Measurements from ENCODE around the gene GUCY1A1. TPM values are rescaled to one million over a fixed set of nuclear protein-coding genes. Genes with fewer than 3 reads are reported as not detected.
A peak's percentile ranks its signal among the peaks of the same experiment; 100 is the strongest.

GUCY1A1 gene
- total and polyA plus RNA-seq, 5 donors: 9.9 to 82.5 (median 63.5) TPM

DNA sequence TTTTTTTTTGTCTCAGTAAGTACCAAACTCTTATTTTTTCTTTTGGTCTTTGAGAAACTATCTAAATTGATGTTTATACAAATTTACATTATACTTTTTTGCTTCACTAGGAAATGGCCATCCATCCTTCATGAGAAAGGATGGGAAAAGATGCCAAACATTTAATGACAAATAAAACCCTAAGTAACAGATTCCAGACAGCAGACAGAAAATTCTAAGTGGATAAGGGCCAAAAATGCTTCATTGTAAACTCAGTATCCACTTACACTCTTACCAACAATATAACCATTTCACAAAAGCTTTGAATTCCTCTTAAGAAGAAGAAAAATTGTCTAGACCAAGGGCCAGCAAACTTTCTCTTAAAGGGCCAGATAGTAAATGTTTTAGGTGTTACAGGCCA lies 95.7 kb downstream of the GUCY1A1 start:
- no peak overlapping the region for H3K4me3 ChIP-seq (ENCODE audit: low read length)
- H3K27me3 ChIP-seq (ENCODE audit: control insufficient read depth, insufficient read depth): no peaks in the 10 kb centered on the region
- no peaks in the 10 kb centered on the region for H3K4me1 ChIP-seq (ENCODE audit: control insufficient read depth, insufficient read depth, low read length)
- H3K27ac ChIP-seq (ENCODE audit: low read length): no peak overlapping the region
- ATAC-seq (no peak), DNase-seq (no peak)
- H3K9me3 ChIP-seq (ENCODE audit: control insufficient read depth, low read length): no peaks in the 10 kb centered on the region
- intact Hi-C loops (cut with DNase I): no loop called here

DNA sequence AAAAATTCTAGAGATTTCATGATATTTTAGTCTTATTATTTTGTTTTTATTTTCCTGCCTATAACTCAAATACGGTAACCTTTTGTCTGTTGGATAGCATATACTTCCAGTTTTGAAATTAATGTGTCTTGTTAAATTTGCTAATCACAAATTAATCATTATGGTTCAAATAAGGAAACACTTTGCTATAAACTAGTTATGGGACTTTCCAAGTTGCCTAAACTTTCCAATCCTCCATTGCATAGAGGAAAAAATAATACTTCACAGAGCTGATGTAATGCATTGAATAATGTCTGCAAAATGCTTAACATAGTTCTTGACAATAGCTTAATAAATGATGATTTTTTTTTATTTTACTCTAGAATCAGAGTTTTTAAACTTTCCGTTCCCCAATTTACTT lies 96.9 kb downstream of the GUCY1A1 start:
- H3K9me3 ChIP-seq (ENCODE audit: control insufficient read depth, low read length): no peaks in the 10 kb centered on the region
- ATAC-seq (no peak), DNase-seq (no peak)
- H3K27ac ChIP-seq (ENCODE audit: low read length): no peak overlapping the region
- intact Hi-C loops (cut with DNase I): no loop called here
- no peaks in the 10 kb centered on the region for H3K27me3 ChIP-seq (ENCODE audit: control insufficient read depth, insufficient read depth)
- no peak overlapping the region for H3K4me3 ChIP-seq (ENCODE audit: low read length)
- no peaks in the 10 kb centered on the region for H3K4me1 ChIP-seq (ENCODE audit: control insufficient read depth, insufficient read depth, low read length)
- 87% methylated on average over 2 of the region's 2 CpGs for WGBS

DNA sequence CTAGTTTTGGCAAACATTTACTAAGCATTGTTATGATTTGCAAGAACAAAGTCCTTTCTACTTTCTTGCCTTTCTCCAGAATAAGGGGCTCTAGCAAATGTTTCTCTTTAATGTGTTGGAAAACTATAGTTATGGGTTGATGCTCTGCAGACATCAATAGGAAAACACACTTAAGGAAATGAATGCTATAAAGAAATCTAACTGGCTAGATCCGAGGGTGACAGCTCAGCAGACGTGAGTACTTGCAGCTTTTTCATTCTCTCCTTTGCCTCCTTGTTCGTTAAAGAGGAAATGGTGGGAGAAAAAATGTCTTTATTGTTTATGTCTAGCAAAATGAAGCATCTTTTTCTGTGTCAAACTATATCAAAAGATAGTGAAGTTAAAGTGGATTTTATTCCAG lies 98.5 kb downstream of the GUCY1A1 start:
- no peaks in the 10 kb centered on the region for H3K4me1 ChIP-seq (ENCODE audit: control insufficient read depth, insufficient read depth, low read length)

DNA sequence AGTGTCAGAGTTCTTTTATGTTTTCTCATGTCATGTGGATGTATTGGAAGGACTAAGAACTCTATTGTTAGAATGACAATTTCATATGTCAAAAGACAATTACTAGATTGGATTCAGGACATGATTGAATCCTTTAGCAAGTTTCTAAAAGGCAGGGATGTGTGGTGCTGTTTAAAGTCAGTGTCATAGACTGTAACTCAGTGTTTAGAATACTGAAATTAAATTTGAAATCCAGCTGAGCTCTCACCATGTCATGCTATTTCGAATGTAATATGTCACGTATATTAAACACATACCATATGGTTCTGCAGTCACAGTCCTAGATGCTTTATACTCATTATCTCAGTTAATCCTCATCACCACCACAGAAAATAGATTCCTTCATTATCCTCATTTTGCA lies 100.0 kb downstream of the GUCY1A1 start:
- Histone ChIP-seq H3K4me1 (ENCODE audit: control insufficient read depth, insufficient read depth, low read length) (no peaks in the 10 kb centered on the region), H3K27me3 (ENCODE audit: control insufficient read depth, insufficient read depth) (no peaks in the 10 kb centered on the region), H3K27ac (ENCODE audit: low read length) (no peak overlapping the region), H3K4me3 (ENCODE audit: low read length) (no peak overlapping the region), H3K9me3 (ENCODE audit: control insufficient read depth, low read length) (no peaks in the 10 kb centered on the region)
- intact Hi-C loops (cut with DNase I): no loop called here
- DNase-seq (no peak), ATAC-seq (no peak)
- WGBS: 72% methylated on average over 2 of the region's 2 CpGs

More for the DNA sequence above, 98.5 kb downstream of the GUCY1A1 start:
- WGBS: 64% methylated on average over 3 of the region's 3 CpGs
- H3K9me3 ChIP-seq (ENCODE audit: control insufficient read depth, low read length): no peaks in the 10 kb centered on the region
- intact Hi-C loops (cut with DNase I): no loop called here
- H3K27me3 ChIP-seq (ENCODE audit: control insufficient read depth, insufficient read depth): no peaks in the 10 kb centered on the region
- ATAC-seq: no peak
- H3K4me3 ChIP-seq (ENCODE audit: low read length): no peak overlapping the region
- no peak for DNase-seq
- H3K27ac ChIP-seq (ENCODE audit: low read length): no peak overlapping the region

DNA sequence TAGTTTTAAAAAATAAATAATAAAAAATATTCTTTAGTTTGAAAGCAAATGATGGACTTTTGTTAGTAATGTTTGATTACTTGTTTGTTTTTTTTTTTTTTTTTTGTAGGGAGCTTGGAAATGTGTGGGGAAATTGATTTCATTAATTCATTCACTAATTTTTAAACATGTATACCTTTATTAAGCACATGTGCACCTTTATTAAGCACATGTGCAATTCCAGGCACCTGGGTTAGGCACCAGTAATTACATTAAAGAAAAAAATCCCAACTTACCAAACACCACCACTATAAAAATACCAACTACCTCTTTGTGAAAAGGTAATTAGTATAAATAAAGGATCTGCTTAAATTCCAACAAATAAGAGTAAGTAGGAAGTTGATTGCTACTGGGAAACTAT lies 101.7 kb downstream of the GUCY1A1 start:
- Histone ChIP-seq H3K4me1 (ENCODE audit: control insufficient read depth, insufficient read depth, low read length) (no peaks in the 10 kb centered on the region), H3K27ac (ENCODE audit: low read length) (no peak overlapping the region), H3K27me3 (ENCODE audit: control insufficient read depth, insufficient read depth) (no peaks in the 10 kb centered on the region), H3K4me3 (ENCODE audit: low read length) (no peak overlapping the region), H3K9me3 (ENCODE audit: control insufficient read depth, low read length) (no peaks in the 10 kb centered on the region)
- DNase-seq (no peak), ATAC-seq (no peak)
- intact Hi-C loops (cut with DNase I): no loop called here

DNA sequence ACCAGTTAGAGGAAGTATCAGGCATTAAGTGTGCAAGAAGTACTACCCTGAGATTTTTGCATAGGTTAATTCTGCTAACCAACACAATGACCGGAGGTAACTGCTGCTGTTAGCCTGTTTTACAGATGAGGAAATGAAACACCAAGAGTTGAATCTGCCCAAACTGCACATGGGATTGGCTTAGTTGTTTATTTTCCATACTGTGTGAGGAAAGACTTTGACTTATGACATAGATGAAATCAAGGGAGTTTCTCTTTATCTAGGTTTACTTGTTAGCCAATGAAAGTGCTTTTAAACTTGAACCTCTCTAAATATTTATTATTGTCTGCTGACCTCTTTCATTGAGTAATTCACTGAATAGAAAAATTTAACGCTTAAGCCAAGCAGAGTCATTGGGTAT lies 102.4 kb downstream of the GUCY1A1 start:
- Histone ChIP-seq H3K9me3 (ENCODE audit: control insufficient read depth, low read length) (no peaks in the 10 kb centered on the region), H3K27ac (ENCODE audit: low read length) (no peak overlapping the region), H3K27me3 (ENCODE audit: control insufficient read depth, insufficient read depth) (no peaks in the 10 kb centered on the region), H3K4me3 (ENCODE audit: low read length) (no peak overlapping the region), H3K4me1 (ENCODE audit: control insufficient read depth, insufficient read depth, low read length) (no peaks in the 10 kb centered on the region)
- DNase-seq (no peak), ATAC-seq (no peak)
- WGBS: 85% methylated on average over 2 of the region's 2 CpGs
- intact Hi-C loops (cut with DNase I): no loop called here

DNA sequence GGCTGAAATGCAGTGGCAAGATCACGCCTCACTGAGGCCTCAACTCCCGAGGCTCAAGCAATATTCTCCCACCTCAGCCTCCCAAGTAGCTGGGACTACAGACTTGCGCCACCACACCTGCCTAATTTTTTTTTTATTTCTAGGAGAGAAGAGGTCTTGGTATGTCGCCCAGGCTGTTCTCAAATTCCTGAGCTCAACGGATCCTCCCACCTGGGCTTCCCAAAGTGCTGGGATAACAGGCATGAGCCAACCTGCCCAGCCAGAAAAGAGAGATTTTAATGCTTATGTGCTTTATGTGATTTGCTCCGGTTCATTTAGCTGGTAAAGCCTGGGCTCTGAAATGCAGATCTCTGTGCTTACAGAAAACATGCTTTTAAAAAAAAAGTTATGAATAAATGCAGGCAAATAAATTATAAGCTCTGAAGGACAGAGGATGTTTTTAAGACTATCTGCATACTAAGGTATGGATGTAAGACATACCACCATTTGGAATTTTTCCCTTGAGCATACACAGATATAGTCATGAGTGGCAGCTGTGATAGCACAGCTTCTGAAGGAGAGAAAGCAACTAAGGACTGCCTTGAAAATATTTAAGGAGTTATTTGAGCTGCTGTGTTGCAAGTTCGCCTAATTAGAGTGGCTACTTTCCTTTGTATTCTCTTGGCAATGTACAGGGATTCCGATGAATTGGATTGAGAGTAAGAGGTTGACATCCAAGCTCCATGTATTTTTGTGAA lies 106.0 kb downstream of the GUCY1A1 start:
- intact Hi-C loops (cut with DNase I): no loop called here
- H3K4me1 ChIP-seq (ENCODE audit: control insufficient read depth, insufficient read depth, low read length): no peaks in the 10 kb centered on the region
- no peak overlapping the region for H3K27ac ChIP-seq (ENCODE audit: low read length)
- H3K4me3 ChIP-seq (ENCODE audit: low read length): no peak overlapping the region
- DNase-seq (no peak), ATAC-seq (no peak)
- H3K9me3 ChIP-seq (ENCODE audit: control insufficient read depth, low read length): no peaks in the 10 kb centered on the region
- H3K27me3 ChIP-seq (ENCODE audit: control insufficient read depth, insufficient read depth): no peaks in the 10 kb centered on the region
- WGBS: 89% methylated on average over 8 of the region's 8 CpGs

DNA sequence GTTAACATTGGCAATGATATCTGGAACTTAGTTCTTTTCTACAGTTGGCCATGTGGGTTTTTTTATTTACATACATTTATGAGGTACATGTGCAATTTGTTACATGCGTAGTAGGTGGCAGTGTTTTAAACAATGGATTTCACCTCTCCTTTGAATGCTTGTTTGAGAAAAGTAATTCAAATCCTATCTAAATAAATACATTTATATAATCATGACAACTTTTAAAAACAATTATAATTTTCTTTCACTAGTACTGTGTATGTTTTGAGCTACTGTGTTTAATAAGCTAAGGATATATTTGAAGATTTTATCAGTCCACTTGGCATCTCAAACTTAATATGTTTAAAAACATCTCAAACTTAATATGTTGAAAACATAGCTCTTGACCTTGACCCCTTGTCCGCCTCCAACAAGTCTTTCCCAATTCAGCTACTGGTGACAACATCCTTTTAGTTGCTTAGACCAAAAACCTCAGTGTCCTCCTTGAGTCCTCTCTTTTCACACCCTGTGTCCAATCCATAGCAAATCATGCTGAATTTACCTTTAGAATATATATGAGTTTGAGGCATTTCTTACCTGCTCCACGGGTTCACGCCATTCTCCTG lies 106.7 kb downstream of the GUCY1A1 start:
- no peaks in the 10 kb centered on the region for H3K9me3 ChIP-seq (ENCODE audit: control insufficient read depth, low read length)
- ATAC-seq: no peak
- intact Hi-C loops (cut with DNase I): no loop called here
- WGBS: 95% methylated on average over 4 of the region's 4 CpGs
- no peaks in the 10 kb centered on the region for H3K4me1 ChIP-seq (ENCODE audit: control insufficient read depth, insufficient read depth, low read length)
- no peaks in the 10 kb centered on the region for H3K27me3 ChIP-seq (ENCODE audit: control insufficient read depth, insufficient read depth)
- DNase-seq: no peak
- H3K27ac ChIP-seq (ENCODE audit: low read length): no peak overlapping the region
- no peak overlapping the region for H3K4me3 ChIP-seq (ENCODE audit: low read length)

DNA sequence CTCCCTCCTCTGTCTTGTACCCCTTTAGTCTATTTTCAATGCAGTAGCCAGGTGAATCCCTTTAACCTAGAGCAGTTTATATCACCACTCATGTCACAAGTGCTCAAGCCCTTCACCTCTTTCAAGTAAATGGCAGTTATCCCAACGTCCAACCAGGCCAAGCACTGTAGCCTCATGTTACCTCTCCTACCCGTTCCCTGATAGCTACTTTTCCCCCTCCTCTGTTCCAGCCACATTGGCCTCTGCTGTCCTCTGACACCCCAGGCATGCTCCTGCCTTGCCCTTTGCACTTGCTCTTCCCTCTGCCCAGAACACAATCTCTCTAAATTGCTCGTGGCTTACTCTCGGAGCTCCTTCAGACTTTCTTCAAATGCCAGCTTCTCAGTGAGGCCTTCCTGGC lies 107.4 kb downstream of the GUCY1A1 start:
- WGBS: 56% methylated on average over 4 of the region's 4 CpGs
- DNase-seq (no peak), ATAC-seq (peak in 1 of 2 donors; percentile 33)
- no peaks in the 10 kb centered on the region for H3K27me3 ChIP-seq (ENCODE audit: control insufficient read depth, insufficient read depth)
- H3K27ac ChIP-seq (ENCODE audit: low read length): no peak overlapping the region
- H3K4me3 ChIP-seq (ENCODE audit: low read length): no peak overlapping the region
- H3K9me3 ChIP-seq (ENCODE audit: control insufficient read depth, low read length): no peaks in the 10 kb centered on the region
- intact Hi-C loops (cut with DNase I): no loop called here
- H3K4me1 ChIP-seq (ENCODE audit: control insufficient read depth, insufficient read depth, low read length): no peaks in the 10 kb centered on the region

DNA sequence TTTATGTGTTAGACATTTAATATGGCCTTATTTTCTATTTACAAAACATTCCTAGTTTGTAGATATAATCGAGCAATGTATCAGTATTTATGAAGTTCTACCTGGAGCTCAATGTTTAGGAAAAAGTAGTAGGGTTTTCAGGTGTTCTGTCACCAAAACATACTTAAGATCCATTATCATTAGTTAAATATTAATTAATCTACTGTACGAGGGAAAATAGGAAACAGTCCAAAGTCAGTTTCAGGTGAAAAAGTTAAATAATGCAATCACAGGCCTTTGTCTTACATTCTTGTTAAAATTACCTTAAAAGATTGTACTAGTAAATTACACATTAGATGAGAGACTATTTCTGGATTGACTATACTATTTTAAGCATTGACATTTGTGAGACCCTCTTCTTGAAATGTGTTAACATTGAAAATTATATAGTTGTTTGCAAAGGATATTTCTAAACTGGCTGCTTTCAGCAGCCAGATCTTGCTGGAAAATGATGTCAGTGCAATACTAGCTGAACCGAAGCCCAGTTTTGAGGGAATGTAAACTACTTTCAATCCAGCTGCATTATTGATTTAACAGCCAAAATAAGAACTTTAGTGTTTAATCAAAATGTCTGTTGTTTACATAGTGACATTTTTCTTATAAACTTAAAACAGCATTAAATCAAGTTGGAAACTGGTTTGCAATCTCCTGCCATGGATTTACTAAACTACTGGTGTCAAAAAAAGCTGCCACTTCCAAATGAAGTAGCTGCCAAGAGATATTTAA lies 111.5 kb downstream of the GUCY1A1 start:
- H3K4me3 ChIP-seq (ENCODE audit: low read length): no peak overlapping the region
- ATAC-seq: no peak
- intact Hi-C loops (cut with DNase I): no loop called here
- DNase-seq: no peak
- no peaks in the 10 kb centered on the region for H3K4me1 ChIP-seq (ENCODE audit: control insufficient read depth, insufficient read depth, low read length)
- H3K27me3 ChIP-seq (ENCODE audit: control insufficient read depth, insufficient read depth): no peaks in the 10 kb centered on the region
- 46% methylated on average over 3 of the region's 3 CpGs for WGBS
- H3K9me3 ChIP-seq (ENCODE audit: control insufficient read depth, low read length): no peaks in the 10 kb centered on the region
- H3K27ac ChIP-seq (ENCODE audit: low read length): no peak overlapping the region

DNA sequence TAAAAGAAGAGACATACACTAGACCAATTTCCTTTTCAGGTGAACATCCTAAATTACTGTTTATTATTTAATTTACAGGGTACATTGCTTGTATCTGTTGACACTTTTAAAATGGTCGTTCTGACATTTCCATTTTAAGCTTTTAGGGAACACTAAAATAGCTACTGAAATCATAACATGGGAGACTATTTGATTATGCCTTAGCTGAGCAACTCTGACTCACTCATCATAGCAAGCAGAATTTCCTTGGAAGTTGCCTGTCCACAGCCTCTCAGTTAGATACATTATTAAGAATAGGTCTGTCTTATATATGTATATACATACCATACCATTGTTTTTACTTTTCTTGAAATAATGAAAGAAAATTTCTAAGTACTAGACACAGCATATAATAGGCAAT lies 114.1 kb downstream of the GUCY1A1 start:
- Histone ChIP-seq H3K27ac (ENCODE audit: low read length) (no peak overlapping the region), H3K27me3 (ENCODE audit: control insufficient read depth, insufficient read depth) (no peaks in the 10 kb centered on the region), H3K4me3 (ENCODE audit: low read length) (no peak overlapping the region), H3K9me3 (ENCODE audit: control insufficient read depth, low read length) (no peaks in the 10 kb centered on the region), H3K4me1 (ENCODE audit: control insufficient read depth, insufficient read depth, low read length) (no peaks in the 10 kb centered on the region)
- ATAC-seq: no peak
- intact Hi-C loops (cut with DNase I): loop anchor here in 3 of 4 donors (5.0 to 10.0 kb wide), 4 partner anchors 106 to 376 kb away; no protein-coding TSS in a partner anchor
- DNase-seq: no peak
- WGBS: 35% methylated on average over 1 of the region's 1 CpG

All from right cardiac atrium (tissue), 5 donors.